ENCODE measurements around the gene SLC25A36.
A peak's percentile ranks its signal among the peaks of the same experiment; 100 is the strongest.

Gene SLC25A36

GRCh38 chr3:140941434-140942220 lies at the start of gene SLC25A36:
SLC25A36 (plus strand) TSS chr3:140941836; CDS start chr3:140942055, 219 bp downstream.
- peak; percentile 99 for DNase-seq (ENCODE audit: low spot score)

GRCh38 chr3:140896997-140897396 lies 44.6 kb upstream of the SLC25A36 start:
- DNase-seq (ENCODE audit: low spot score): no peak

- DNase-seq (ENCODE audit: low spot score): peak; percentile 60
Observed at GRCh38 chr3:140898340-140899180, 43.1 kb upstream of the SLC25A36 start.

GRCh38 chr3:140899363-140899762 lies 42.3 kb upstream of the SLC25A36 start:
- no peak for DNase-seq (ENCODE audit: low spot score)

- DNase-seq (ENCODE audit: low spot score): no peak
Observed at GRCh38 chr3:140902791-140903190, 38.8 kb upstream of the SLC25A36 start.

- no peak for DNase-seq (ENCODE audit: low spot score)
Observed at GRCh38 chr3:140903196-140903595, 38.4 kb upstream of the SLC25A36 start.

- no peak for DNase-seq (ENCODE audit: low spot score)
Observed at GRCh38 chr3:140904521-140904920, 37.1 kb upstream of the SLC25A36 start.

- no peak for DNase-seq (ENCODE audit: low spot score)
Observed at GRCh38 chr3:140905559-140905958, 36.1 kb upstream of the SLC25A36 start.

GRCh38 chr3:140906785-140907184 lies 34.9 kb upstream of the SLC25A36 start:
- DNase-seq (ENCODE audit: low spot score): no peak

- DNase-seq (ENCODE audit: low spot score): peak; percentile 21
Observed at GRCh38 chr3:140910860-140911259, 30.8 kb upstream of the SLC25A36 start.

- DNase-seq (ENCODE audit: low spot score): no peak
Observed at GRCh38 chr3:140911822-140912221, 29.8 kb upstream of the SLC25A36 start.

GRCh38 chr3:140913728-140914127 lies 27.9 kb upstream of the SLC25A36 start:
- DNase-seq (ENCODE audit: low spot score): no peak

- DNase-seq (ENCODE audit: low spot score): no peak
Observed at GRCh38 chr3:140914384-140914945, 27.2 kb upstream of the SLC25A36 start.

GRCh38 chr3:140916603-140917002 lies 25.0 kb upstream of the SLC25A36 start:
- no peak for DNase-seq (ENCODE audit: low spot score)

- DNase-seq (ENCODE audit: low spot score): no peak
Observed at GRCh38 chr3:140917772-140918171, 23.9 kb upstream of the SLC25A36 start.

- DNase-seq (ENCODE audit: low spot score): no peak
Observed at GRCh38 chr3:140920029-140920428, 21.6 kb upstream of the SLC25A36 start.

- DNase-seq (ENCODE audit: low spot score): no peak
Observed at GRCh38 chr3:140922634-140923033, 19.0 kb upstream of the SLC25A36 start.

- DNase-seq (ENCODE audit: low spot score): no peak
Observed at GRCh38 chr3:140924097-140924873, 17.4 kb upstream of the SLC25A36 start.

GRCh38 chr3:140927279-140928069 lies 14.2 kb upstream of the SLC25A36 start:
- DNase-seq (ENCODE audit: low spot score): no peak

GRCh38 chr3:140929446-140929845 lies 12.2 kb upstream of the SLC25A36 start:
- no peak for DNase-seq (ENCODE audit: low spot score)

- DNase-seq (ENCODE audit: low spot score): no peak
Observed at GRCh38 chr3:140931016-140931454, 10.6 kb upstream of the SLC25A36 start.

All from Ammon's horn (tissue), 1 donor.